ENCODE results near the gene STYXL2.

Gene STYXL2

DNA sequence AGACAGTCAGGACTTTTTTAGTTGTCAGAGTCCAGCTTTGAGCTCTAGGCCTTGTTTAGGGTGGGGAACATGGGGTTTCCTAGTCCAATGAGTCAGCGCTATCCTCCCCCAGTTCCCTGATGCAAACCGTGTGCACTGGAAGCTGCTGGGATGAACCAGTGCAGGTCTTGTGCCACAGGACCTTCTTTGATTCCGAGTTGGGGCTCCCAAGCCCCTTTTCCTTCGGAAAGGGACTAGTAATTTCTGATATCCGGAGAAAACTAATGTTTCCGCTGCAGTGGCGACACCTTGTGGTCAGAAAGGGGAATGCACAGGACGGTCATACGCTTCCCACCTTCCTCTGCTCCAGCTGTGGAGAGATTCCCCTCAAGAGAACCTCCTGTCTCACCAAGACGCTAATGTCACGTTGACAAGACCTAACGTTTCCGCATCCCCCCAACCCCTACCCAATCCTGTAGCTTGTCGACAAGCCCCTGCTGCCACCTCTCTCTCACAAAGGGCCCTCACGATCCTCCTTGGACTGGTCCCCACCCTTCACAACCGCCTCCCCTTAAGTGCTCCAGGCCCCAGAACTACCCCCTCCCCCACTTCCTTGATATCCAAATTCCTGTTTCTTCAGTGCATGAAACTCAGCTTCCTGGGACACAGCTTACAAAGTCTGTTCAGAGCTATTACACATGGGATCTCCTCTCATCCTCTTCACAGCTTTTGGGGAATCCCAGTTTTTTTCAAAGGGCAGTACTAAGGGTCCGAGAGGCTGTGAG lies 34.6 kb upstream of the STYXL2 start:
- TF ChIP-seq, protein P1, sequence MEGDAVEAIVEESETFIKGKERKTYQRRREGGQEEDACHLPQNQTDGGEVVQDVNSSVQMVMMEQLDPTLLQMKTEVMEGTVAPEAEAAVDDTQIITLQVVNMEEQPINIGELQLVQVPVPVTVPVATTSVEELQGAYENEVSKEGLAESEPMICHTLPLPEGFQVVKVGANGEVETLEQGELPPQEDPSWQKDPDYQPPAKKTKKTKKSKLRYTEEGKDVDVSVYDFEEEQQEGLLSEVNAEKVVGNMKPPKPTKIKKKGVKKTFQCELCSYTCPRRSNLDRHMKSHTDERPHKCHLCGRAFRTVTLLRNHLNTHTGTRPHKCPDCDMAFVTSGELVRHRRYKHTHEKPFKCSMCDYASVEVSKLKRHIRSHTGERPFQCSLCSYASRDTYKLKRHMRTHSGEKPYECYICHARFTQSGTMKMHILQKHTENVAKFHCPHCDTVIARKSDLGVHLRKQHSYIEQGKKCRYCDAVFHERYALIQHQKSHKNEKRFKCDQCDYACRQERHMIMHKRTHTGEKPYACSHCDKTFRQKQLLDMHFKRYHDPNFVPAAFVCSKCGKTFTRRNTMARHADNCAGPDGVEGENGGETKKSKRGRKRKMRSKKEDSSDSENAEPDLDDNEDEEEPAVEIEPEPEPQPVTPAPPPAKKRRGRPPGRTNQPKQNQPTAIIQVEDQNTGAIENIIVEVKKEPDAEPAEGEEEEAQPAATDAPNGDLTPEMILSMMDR (IDR thresholded peaks at IDR 0.05; ENCODE audit: extremely low read depth, missing control alignments), result peak; percentile 91
- DNase-seq (ENCODE audit: low spot score), result peak; percentile 68

DNA sequence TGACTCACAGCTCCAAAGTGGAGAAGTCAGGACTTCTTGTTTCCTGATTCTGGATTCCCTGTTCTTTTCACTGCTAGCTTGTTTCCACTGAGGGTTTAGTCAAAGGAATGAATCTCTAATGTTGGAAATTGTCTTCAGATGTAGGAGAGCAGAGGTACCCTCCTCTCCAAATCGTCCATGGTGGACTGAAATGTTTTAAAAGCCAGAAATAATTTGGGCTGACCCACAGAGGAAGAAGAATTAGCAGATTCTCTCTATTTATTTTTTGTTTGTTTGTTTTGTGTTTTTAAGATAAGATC lies 34.1 kb upstream of the STYXL2 start:
- no peak for DNase-seq (ENCODE audit: low spot score)
- TF ChIP-seq, protein P1 (IDR thresholded peaks at IDR 0.05; ENCODE audit: extremely low read depth, missing control alignments), result no peak

DNA sequence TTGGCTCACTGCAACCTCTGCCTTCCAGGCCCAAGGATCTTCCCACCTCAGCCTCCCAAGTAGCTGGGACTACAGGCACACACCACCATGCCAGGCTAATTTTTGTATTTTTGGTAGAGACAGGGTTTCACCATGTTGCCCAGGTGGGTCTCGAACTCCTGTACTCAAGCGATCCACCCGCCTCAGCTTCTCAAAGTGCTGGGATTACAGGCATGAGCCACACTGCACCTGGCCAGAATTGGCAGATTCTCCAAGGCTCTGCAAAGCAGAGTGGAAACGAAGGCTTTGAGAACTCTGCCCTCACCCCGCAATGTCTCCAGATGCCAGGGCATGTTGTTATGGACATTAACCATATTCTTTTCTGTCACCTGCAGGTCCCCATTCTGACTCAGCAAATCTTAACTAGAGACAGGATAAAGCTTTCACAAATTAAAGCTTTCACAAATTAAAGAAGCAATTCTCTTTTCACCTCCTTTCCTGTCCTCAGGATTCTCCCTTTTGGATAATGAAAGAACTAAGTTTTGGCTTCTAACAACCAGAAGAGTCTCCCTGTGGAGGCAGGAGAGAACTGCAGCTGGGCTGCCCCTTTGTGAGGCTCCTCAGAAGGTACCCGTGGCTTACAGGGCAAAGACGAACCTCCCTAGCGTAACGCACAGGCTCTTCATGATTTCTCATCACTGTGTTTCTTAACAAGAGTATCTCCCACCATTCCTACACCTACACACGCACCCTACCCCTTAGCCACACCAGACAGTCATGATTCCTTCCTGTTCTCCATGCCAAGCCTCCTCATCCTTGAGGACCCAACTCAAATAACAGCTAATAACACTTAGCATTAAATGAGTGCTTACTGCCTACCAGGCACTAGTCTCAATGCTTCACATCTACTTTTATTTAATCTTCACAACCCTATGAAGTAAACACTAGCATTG lies 33.5 kb upstream of the STYXL2 start:
- no peak for DNase-seq (ENCODE audit: low spot score)
- TF ChIP-seq, protein P1 (IDR thresholded peaks at IDR 0.05; ENCODE audit: extremely low read depth, missing control alignments), result no peak

DNA sequence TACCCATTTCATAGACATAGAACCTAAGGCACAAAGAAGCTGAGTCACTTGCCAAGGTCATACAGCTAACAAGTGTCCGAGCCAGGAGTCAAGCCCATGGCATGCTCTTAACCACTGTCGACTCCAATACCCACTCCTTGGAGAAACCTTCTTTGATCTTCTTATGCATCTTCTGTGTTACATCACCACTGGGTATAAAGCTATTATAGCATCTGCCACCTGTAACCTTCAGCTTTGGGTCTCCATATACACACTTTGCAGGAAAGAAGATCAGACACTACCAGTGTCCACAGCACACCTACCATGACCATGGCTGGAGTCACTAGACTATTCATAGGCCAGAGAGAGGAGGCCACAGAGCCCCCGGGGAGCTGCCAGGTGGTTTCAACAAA lies 32.8 kb upstream of the STYXL2 start:
- no peak for DNase-seq (ENCODE audit: low spot score)
- TF ChIP-seq, protein P1 (IDR thresholded peaks at IDR 0.05; ENCODE audit: extremely low read depth, missing control alignments), result no peak

DNA sequence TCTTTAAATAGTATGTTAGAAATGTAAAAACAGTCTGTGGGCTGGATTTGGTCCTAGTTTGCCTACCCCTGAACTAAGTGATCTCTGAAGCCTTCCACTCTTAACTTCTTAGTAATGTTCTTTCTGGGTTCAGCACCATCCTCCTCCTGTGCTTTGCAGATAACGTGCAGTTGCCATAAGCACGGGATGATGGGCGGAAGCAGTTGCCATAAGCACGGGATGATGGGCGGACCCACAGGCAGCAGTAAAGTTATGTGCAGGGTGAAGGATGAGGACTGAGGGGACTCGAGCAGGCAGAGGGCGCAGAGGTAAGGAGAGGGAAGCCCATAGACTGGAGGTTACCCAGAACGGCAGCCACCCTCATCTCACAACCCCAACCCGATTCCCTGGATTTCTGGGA lies 29.3 kb upstream of the STYXL2 start:
- DNase-seq (ENCODE audit: low spot score), result no peak
- TF ChIP-seq, protein P1 (IDR thresholded peaks at IDR 0.05; ENCODE audit: extremely low read depth, missing control alignments), result no peak

DNA sequence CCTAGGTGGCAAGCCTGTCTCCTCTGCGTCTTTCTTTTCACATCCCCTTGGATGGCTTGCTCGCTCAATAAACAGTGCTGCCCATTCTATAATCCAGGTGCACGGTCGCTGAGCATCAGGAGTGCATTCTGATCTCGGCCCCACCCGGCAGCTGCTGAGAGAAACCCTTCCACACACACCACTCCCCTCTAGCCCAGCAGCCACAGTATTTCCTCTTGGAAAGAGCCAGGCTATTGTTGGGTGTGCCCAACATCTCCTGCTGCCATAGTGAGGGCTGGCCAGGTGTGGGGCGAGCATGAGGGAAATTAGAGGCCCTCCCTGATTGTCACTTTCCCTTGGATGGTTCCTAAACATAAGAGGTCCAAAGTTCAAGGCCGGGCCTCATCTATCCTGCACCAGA lies 28.4 kb upstream of the STYXL2 start:
- TF ChIP-seq, protein P1 (IDR thresholded peaks at IDR 0.05; ENCODE audit: extremely low read depth, missing control alignments), result no peak

More for the DNA sequence above, 28.4 kb upstream of the STYXL2 start:
- DNase-seq (ENCODE audit: low spot score), result no peak

All from GM20000 (cell line).